H1 (cell line): ENCODE data around the gene ALDH7A1. TPM values are rescaled to one million over a fixed set of nuclear protein-coding genes. Genes with fewer than 3 reads are reported as not detected.

Source experiments
- CTCF ChIA-PET: fragments of 300-600 bp; sonication (Branson Sonifier 250); formaldehyde crosslinking; loops from one replicate; lab custom pipeline; 2021; ENCODE audit not compliant: partially characterized antibody; lab: Charles Lee
- POLR2A ChIA-PET: fragments of 300-600 bp; sonication (Branson Sonifier 250); formaldehyde crosslinking; loops from one replicate; lab custom pipeline; 2021; ENCODE audit warnings: inconsistent platforms; ENCODE audit not compliant: partially characterized antibody; lab: Charles Lee
- DNase-seq, 2 experiments: peaks; one replicate each; pipeline versions ENCODE4 v3.0.0 to v3.0.0-alpha.2; 2010 to 2022; ENCODE audit warnings: low spot score in 2 of 2, low read depth in 1 of 2, mixed read lengths in 1 of 2
- FAIRE-seq: peaks from 2 replicates; lab custom pipeline; 2011; peaks lifted over from hg19 to GRCh38; lab: Jason Lieb, UNC
- H2AFZ ChIP-seq: 2 replicates; pipeline ENCODE4 v1.8.1; 2012; ENCODE audit warnings: low read length, inconsistent platforms
- H2AK5ac ChIP-seq: 2 replicates; pipeline ENCODE4 v1.6.1; 2013; ENCODE audit warnings: low read depth, low read length
- H2BK120ac ChIP-seq: replicated peaks from 2 replicates; pipeline ENCODE3; 2013; ENCODE audit warnings: low read depth, low read length, inconsistent platforms
- H2BK12ac ChIP-seq: 2 replicates; pipeline ENCODE4 v1.6.1; 2013; ENCODE audit warnings: low read depth, low read length
- H2BK15ac ChIP-seq: 2 replicates; pipeline ENCODE4 v1.6.1; 2013; ENCODE audit warnings: low read length
- H2BK20ac ChIP-seq: 2 replicates; pipeline ENCODE4 v1.6.1; 2013; ENCODE audit warnings: low read length
- H2BK5ac ChIP-seq: 2 replicates; pipeline ENCODE4 v1.6.1; 2013; ENCODE audit warnings: low read depth, low read length
- H3K14ac ChIP-seq: 2 replicates; pipeline ENCODE4 v1.6.1; 2013; ENCODE audit warnings: inconsistent platforms; ENCODE audit not compliant: insufficient read length
- H3K18ac ChIP-seq: 2 replicates; pipeline ENCODE4 v1.6.1; 2013; ENCODE audit warnings: low read length; ENCODE audit errors: extremely low read depth
- H3K23ac ChIP-seq: 2 replicates; pipeline ENCODE4 v1.6.1; 2013; ENCODE audit warnings: inconsistent platforms; ENCODE audit not compliant: insufficient read length
- H3K23me2 ChIP-seq: 2 replicates; pipeline ENCODE4 v1.6.1; 2013; ENCODE audit warnings: low read depth, low read length
- H3K27ac ChIP-seq: 2 replicates; pipeline ENCODE4 v1.6.1; 2011; ENCODE audit warnings: low read depth, low read length, inconsistent platforms
- H3K27me3 ChIP-seq, 4 experiments: replicated peaks in 1 of 4; 1 replicate in 1 of 4; 2 replicates in 3 of 4; pipeline versions ENCODE4 v1.6.1 to v1.8.1; 2011 to 2013; ENCODE audit warnings: low read length in 3 of 4, mild to moderate bottlenecking in 3 of 4, inconsistent platforms in 2 of 4, mixed read lengths in 2 of 4, moderate library complexity in 1 of 4; ENCODE audit not compliant: control insufficient read depth in 3 of 4, insufficient read depth in 3 of 4; ENCODE audit errors: extremely low read depth in 1 of 4
- H3K36me3 ChIP-seq, 4 experiments: 2 replicates each; pipeline versions ENCODE4 v1.6.1 to v1.8.1; 2011 to 2013; ENCODE audit warnings: mild to moderate bottlenecking in 4 of 4, low read length in 3 of 4, moderate library complexity in 2 of 4, control low read depth in 1 of 4, inconsistent platforms in 1 of 4; ENCODE audit not compliant: insufficient read depth in 4 of 4, control insufficient read depth in 2 of 4
- H3K4ac ChIP-seq: replicated peaks from 2 replicates; pipeline ENCODE3; 2013; ENCODE audit warnings: low read length, low read depth, mixed read lengths, inconsistent platforms; ENCODE audit not compliant: insufficient read length
- H3K4me1 ChIP-seq, 4 experiments: replicated peaks in 1 of 4; 1 replicate in 1 of 4; 2 replicates in 3 of 4; pipeline versions ENCODE4 v1.6.1 to v1.8.1; 2011 to 2013; ENCODE audit warnings: low read length in 3 of 4, inconsistent platforms in 2 of 4, mixed read lengths in 1 of 4; ENCODE audit not compliant: insufficient read depth in 4 of 4, control insufficient read depth in 3 of 4
- H3K4me2 ChIP-seq, 2 experiments: 2 replicates each; pipeline versions ENCODE4 v1.6.1 to v1.8.1; 2011 to 2013; ENCODE audit warnings: low read depth in 2 of 2, low read length in 2 of 2, control low read depth in 1 of 2, inconsistent platforms in 1 of 2, mild to moderate bottlenecking in 1 of 2; ENCODE audit not compliant: insufficient read depth in 1 of 2
- H3K4me3 ChIP-seq, 4 experiments: fragments of 200-600, 300-600 bp in 1 of 4; sonication (generic), shearing (Covaris generic), sonication (Bioruptor Twin) in 1 of 4; 2 replicates each; pipeline versions ENCODE4 v1.5.1 to v1.8.1; 2011 to 2016; ENCODE audit warnings: low read length in 4 of 4, low read depth in 3 of 4, control low read depth in 2 of 4, inconsistent platforms in 2 of 4, mild to moderate bottlenecking in 2 of 4, mixed read lengths in 1 of 4, moderate library complexity in 1 of 4; ENCODE audit not compliant: insufficient read depth in 2 of 4; ENCODE audit errors: extremely low read depth in 1 of 4
- H3K56ac ChIP-seq: replicated peaks from 2 replicates; pipeline ENCODE3; 2013; ENCODE audit warnings: low read depth, mild to moderate bottlenecking, mixed read lengths, low read length, inconsistent platforms; ENCODE audit not compliant: insufficient read length
- H3K79me1 ChIP-seq: 2 replicates; pipeline ENCODE4 v1.6.1; 2013; ENCODE audit warnings: low read depth, low read length, control low read depth
- H3K79me2 ChIP-seq, 2 experiments: 2 replicates each; pipeline versions ENCODE4 v1.6.1 to v1.8.1; 2012 to 2013; ENCODE audit warnings: low read length in 2 of 2, mild to moderate bottlenecking in 2 of 2, inconsistent platforms in 1 of 2; ENCODE audit not compliant: insufficient read depth in 2 of 2, control insufficient read depth in 1 of 2
- H3K9ac ChIP-seq, 4 experiments: replicated peaks in 1 of 4; 1 replicate in 1 of 4; 2 replicates in 3 of 4; pipeline versions ENCODE4 v1.6.1 to v1.8.1; 2011 to 2013; ENCODE audit warnings: low read depth in 3 of 4, low read length in 3 of 4, control low read depth in 2 of 4, mild to moderate bottlenecking in 2 of 4, moderate library complexity in 2 of 4, inconsistent platforms in 1 of 4; ENCODE audit errors: extremely low read depth in 1 of 4
- H3K9me3 ChIP-seq, 2 experiments: 2 replicates each; pipeline versions ENCODE4 v1.6.1 to v1.8.1; 2012 to 2013; ENCODE audit warnings: mild to moderate bottlenecking in 2 of 2, moderate library complexity in 2 of 2, control low read depth in 1 of 2, inconsistent platforms in 1 of 2, low read depth in 1 of 2, low read length in 1 of 2, mixed read lengths in 1 of 2; ENCODE audit not compliant: insufficient read depth in 2 of 2
- H4K20me1 ChIP-seq, 2 experiments: replicated peaks in 1 of 2; 2 replicates each; pipeline versions ENCODE3 to v1.8.1; 2011 to 2013; ENCODE audit warnings: inconsistent platforms in 2 of 2, low read length in 2 of 2, mild to moderate bottlenecking in 1 of 2; ENCODE audit not compliant: insufficient read depth in 2 of 2, control insufficient read depth in 1 of 2
- H4K5ac ChIP-seq: 2 replicates; pipeline ENCODE4 v1.6.1; 2013; ENCODE audit warnings: low read length, low read depth, mixed read lengths, inconsistent platforms; ENCODE audit not compliant: insufficient read length
- H4K8ac ChIP-seq: 2 replicates; pipeline ENCODE4 v1.8.0; 2013; ENCODE audit warnings: mild to moderate bottlenecking, moderate library complexity, low read length, inconsistent platforms; ENCODE audit not compliant: insufficient read depth; ENCODE audit errors: extremely low read depth
- H4K91ac ChIP-seq: replicated peaks from 2 replicates; pipeline ENCODE3; 2013; ENCODE audit warnings: low read length, mixed read lengths, inconsistent platforms; ENCODE audit not compliant: insufficient read length
- GABPA ChIP-seq: IDR thresholded peaks from 2 replicates; pipeline ENCODE4 v1.6.1; 2011; ENCODE audit warnings: mild to moderate bottlenecking, low read length, moderate library complexity, borderline replicate concordance; ENCODE audit not compliant: insufficient read depth
- KDM5A ChIP-seq: fragments of 200-600 bp; IDR thresholded peaks from 2 replicates; pipeline ENCODE4 v1.7.1; 2012; ENCODE audit warnings: mild to moderate bottlenecking, low read length, inconsistent platforms, mixed read lengths
- NRF1 ChIP-seq: IDR thresholded peaks from 2 replicates; pipeline ENCODE4 v1.6.1; 2011; ENCODE audit warnings: mild to moderate bottlenecking, low read depth, low read length, improper control_type of control experiment
- RFX5 ChIP-seq: IDR thresholded peaks from 2 replicates; pipeline ENCODE4 v1.6.1; 2011; ENCODE audit warnings: low read depth, low read length, improper control_type of control experiment, borderline replicate concordance
- SP1 ChIP-seq: IDR thresholded peaks from 2 replicates; pipeline ENCODE4 v1.6.1; 2011; ENCODE audit warnings: low read depth, low read length
- WGBS, 2 experiments: shearing (Covaris generic) in 1 of 2; methylation state at CpG; one replicate each; pipeline versions ENCODE4 v1.1.6 to v1.1.7; 2013 to 2015; ENCODE audit warnings: low lambda C conversion rate in 2 of 2, mixed read lengths in 2 of 2, inconsistent platforms in 1 of 2, low coverage in 1 of 2, missing lambda C conversion rate in 1 of 2; ENCODE audit not compliant: insufficient replicate concordance in 2 of 2, insufficient coverage in 1 of 2, insufficient read length in 1 of 2; ENCODE audit errors: extremely low coverage in 1 of 2, missing lambda C conversion rate in 1 of 2; 5-methylcytosine and 5-hydroxymethylcytosine counted together
- polyA plus RNA-seq, 7 experiments: library from polyadenylated mRNA; depleted of rRNA in 3 of 7; stranded (reverse) in 5 of 7; unstranded in 2 of 7; fragments of >200 nt in 5 of 7; fragments of 200-250 nt in 2 of 7; gene quantifications; 1 replicate in 5 of 7; 2 replicates in 1 of 7; 4 replicates in 1 of 7; pipeline versions ENCODE4 v1.2.1 to v1.2.3, GENCODE V29; 2011 to 2013; ENCODE audit warnings: missing spikeins in 2 of 7, mixed read lengths in 2 of 7
- total RNA-seq: library from RNA; stranded (reverse); fragmentation: NEBNext Ultra II Directional; extraction: Animal tissue kit (Norgen Biotek cat#: 25700); gene quantifications from 2 replicates; pipeline ENCODE4 v1.2.1, GENCODE V29; 2021
- TF ChIP-seq, protein P1 (sequence below): IDR thresholded peaks from 2 replicates; pipeline ENCODE4 v1.6.1; 2012; ENCODE audit warnings: low read length, inconsistent platforms

The ALDH7A1 gene
- total and polyA plus RNA-seq, 2 of the 8 experiments (the other 6 are each of a cell fraction or from before 2014, with no cell fraction given), result 99.6 to 225 TPM

DNA sequence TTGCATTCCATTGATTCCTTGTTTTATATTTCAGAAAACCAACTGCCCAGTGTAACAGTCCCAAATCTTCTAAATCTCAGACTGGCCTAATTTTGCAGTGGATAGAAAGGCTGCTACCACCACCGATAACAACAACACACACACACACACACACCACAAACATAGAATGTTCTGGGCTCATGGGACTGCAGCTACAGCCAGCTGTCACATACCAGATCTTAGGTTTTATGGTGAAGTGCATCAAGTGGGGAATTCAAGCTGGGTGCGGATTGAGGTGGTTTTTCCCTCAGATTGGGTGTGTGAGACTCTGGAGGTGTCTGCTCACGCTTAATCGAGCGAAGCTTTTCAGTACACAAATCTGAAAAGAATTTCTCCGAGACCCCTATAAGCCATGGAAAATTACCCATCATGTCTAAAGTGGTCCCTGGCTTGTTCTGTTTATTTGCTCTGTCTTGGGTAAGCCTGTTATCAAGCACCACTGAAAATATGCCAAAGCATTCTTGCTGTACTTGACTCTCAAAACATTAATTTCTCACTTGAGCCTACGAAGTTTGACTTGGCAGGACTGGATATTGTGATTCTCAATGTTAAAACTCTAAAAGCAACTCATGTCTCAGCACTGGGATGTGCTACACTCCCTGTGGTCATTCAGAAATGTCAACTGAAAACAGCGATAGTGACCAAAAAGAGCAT lies 71.1 kb downstream of the ALDH7A1 start:
- Histone ChIP-seq H3K4ac (no peak overlapping the region), H3K4me1 (peaks cover 0 to 2% (median 0%) of the 10 kb centered on the region in 4 experiments; a peak in 2 of 7 replicates), H4K8ac (no peak overlapping the region), H3K9ac (no peak overlapping the region), H2BK20ac (no peak overlapping the region), H3K56ac (no peak overlapping the region), H3K79me2 (no peaks in the 10 kb centered on the region), H4K5ac (no peak overlapping the region), H3K4me3 (no peak overlapping the region), H3K9me3 (no peaks in the 10 kb centered on the region), H3K23me2 (no peaks in the 10 kb centered on the region), H2AFZ (no peak overlapping the region), H2AK5ac (no peak overlapping the region), H4K91ac (no peak overlapping the region), H3K14ac (no peak overlapping the region), H2BK120ac (no peak overlapping the region), H3K27me3 (no peaks in the 10 kb centered on the region), H4K20me1 (no peaks in the 10 kb centered on the region), H2BK15ac (no peak overlapping the region), H3K27ac (no peak overlapping the region), H3K18ac (no peak overlapping the region), H3K23ac (no peak overlapping the region), H2BK5ac (no peak overlapping the region), H3K36me3 (no peaks in the 10 kb centered on the region), H3K4me2 (no peak overlapping the region), H3K79me1 (no peaks in the 10 kb centered on the region), H2BK12ac (no peak overlapping the region)
- DNase-seq, result peak in 1 of 2 experiments; percentile 23
- ChIA-PET POLR2A (no interaction called here), CTCF (interaction anchor here (0.8 to 5.1 kb wide), 3 partner anchors 15 to 185 kb away, joined by 3 to 21 read pairs (median 4); no protein-coding TSS in a partner anchor)
- FAIRE-seq, result no peak
- no peak for TF ChIP-seq KDM5A
- TF ChIP-seq GABPA, result no peak
- TF ChIP-seq, protein P1, sequence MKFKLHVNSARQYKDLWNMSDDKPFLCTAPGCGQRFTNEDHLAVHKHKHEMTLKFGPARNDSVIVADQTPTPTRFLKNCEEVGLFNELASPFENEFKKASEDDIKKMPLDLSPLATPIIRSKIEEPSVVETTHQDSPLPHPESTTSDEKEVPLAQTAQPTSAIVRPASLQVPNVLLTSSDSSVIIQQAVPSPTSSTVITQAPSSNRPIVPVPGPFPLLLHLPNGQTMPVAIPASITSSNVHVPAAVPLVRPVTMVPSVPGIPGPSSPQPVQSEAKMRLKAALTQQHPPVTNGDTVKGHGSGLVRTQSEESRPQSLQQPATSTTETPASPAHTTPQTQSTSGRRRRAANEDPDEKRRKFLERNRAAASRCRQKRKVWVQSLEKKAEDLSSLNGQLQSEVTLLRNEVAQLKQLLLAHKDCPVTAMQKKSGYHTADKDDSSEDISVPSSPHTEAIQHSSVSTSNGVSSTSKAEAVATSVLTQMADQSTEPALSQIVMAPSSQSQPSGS, result no peak
- no peak for TF ChIP-seq SP1
- no peak for TF ChIP-seq RFX5
- TF ChIP-seq NRF1, result no peak
- 83% methylated on average over 8 of the region's 8 CpGs; no CpG with 5 or more reads in 1 of the 2 experiments for WGBS, 2 experiments
